Measurements from ENCODE around the gene DNM3.

DNA sequence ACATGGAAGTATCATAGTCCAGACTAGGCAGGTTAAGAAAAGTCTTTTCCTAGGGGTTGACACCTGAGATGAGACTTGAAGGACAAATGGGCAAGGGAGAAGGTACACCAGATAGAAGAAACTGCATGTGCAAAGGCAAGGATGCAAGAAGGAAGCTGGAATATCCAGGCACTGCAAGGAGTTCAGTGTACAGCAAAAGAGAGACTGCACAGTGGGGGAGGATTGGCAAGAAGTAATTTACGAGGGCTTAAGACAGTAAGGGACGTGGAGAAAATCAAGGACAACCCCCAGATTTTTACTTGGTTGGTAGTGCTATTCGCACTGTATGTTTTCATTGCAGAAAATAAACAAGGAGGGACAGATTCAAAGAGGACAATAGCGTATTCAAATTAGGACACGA lies 58.5 kb downstream of the DNM3 start:
- TF ChIP-seq, protein P1, sequence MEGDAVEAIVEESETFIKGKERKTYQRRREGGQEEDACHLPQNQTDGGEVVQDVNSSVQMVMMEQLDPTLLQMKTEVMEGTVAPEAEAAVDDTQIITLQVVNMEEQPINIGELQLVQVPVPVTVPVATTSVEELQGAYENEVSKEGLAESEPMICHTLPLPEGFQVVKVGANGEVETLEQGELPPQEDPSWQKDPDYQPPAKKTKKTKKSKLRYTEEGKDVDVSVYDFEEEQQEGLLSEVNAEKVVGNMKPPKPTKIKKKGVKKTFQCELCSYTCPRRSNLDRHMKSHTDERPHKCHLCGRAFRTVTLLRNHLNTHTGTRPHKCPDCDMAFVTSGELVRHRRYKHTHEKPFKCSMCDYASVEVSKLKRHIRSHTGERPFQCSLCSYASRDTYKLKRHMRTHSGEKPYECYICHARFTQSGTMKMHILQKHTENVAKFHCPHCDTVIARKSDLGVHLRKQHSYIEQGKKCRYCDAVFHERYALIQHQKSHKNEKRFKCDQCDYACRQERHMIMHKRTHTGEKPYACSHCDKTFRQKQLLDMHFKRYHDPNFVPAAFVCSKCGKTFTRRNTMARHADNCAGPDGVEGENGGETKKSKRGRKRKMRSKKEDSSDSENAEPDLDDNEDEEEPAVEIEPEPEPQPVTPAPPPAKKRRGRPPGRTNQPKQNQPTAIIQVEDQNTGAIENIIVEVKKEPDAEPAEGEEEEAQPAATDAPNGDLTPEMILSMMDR (IDR thresholded peaks at IDR 0.05; ENCODE audit: low read depth, low read length) = no peak
- TF ChIP-seq POLR2A (IDR thresholded peaks at IDR 0.05; ENCODE audit: extremely low read depth, insufficient read length) = no peak
